Measurements from ENCODE around the gene KHDRBS1. TPM values are rescaled to one million over a fixed set of nuclear protein-coding genes. Genes with fewer than 3 reads are reported as not detected.

KHDRBS1 gene
- total and polyA plus RNA-seq, 2 of the 13 experiments (the other 11 are each of a cell fraction or from before 2014, with no cell fraction given), result 25.1 to 39.0 TPM

- TF ChIP-seq TOE1 (CRISPR knock-in tag; IDR thresholded peaks at IDR 0.05), result no peak
- TF ChIP-seq, protein P1, sequence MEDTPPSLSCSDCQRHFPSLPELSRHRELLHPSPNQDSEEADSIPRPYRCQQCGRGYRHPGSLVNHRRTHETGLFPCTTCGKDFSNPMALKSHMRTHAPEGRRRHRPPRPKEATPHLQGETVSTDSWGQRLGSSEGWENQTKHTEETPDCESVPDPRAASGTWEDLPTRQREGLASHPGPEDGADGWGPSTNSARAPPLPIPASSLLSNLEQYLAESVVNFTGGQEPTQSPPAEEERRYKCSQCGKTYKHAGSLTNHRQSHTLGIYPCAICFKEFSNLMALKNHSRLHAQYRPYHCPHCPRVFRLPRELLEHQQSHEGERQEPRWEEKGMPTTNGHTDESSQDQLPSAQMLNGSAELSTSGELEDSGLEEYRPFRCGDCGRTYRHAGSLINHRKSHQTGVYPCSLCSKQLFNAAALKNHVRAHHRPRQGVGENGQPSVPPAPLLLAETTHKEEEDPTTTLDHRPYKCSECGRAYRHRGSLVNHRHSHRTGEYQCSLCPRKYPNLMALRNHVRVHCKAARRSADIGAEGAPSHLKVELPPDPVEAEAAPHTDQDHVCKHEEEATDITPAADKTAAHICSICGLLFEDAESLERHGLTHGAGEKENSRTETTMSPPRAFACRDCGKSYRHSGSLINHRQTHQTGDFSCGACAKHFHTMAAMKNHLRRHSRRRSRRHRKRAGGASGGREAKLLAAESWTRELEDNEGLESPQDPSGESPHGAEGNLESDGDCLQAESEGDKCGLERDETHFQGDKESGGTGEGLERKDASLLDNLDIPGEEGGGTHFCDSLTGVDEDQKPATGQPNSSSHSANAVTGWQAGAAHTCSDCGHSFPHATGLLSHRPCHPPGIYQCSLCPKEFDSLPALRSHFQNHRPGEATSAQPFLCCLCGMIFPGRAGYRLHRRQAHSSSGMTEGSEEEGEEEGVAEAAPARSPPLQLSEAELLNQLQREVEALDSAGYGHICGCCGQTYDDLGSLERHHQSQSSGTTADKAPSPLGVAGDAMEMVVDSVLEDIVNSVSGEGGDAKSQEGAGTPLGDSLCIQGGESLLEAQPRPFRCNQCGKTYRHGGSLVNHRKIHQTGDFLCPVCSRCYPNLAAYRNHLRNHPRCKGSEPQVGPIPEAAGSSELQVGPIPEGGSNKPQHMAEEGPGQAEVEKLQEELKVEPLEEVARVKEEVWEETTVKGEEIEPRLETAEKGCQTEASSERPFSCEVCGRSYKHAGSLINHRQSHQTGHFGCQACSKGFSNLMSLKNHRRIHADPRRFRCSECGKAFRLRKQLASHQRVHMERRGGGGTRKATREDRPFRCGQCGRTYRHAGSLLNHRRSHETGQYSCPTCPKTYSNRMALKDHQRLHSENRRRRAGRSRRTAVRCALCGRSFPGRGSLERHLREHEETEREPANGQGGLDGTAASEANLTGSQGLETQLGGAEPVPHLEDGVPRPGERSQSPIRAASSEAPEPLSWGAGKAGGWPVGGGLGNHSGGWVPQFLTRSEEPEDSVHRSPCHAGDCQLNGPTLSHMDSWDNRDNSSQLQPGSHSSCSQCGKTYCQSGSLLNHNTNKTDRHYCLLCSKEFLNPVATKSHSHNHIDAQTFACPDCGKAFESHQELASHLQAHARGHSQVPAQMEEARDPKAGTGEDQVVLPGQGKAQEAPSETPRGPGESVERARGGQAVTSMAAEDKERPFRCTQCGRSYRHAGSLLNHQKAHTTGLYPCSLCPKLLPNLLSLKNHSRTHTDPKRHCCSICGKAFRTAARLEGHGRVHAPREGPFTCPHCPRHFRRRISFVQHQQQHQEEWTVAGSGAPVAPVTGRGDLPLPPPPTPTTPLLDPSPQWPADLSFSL (CRISPR knock-in tag; IDR thresholded peaks at IDR 0.05), result no peak
- peak; percentile 90 for TF ChIP-seq ZNF891 (CRISPR knock-in tag; IDR thresholded peaks at IDR 0.05)
- no peak for TF ChIP-seq PLRG1 (conservative IDR thresholded peaks at IDR 0.05)
- TF ChIP-seq ZNF253 (CRISPR knock-in tag; IDR thresholded peaks at IDR 0.05; ENCODE audit: borderline replicate concordance), result peak; percentile 78; the same call in 1 of the 2 replicates
- TF ChIP-seq, protein P2, sequence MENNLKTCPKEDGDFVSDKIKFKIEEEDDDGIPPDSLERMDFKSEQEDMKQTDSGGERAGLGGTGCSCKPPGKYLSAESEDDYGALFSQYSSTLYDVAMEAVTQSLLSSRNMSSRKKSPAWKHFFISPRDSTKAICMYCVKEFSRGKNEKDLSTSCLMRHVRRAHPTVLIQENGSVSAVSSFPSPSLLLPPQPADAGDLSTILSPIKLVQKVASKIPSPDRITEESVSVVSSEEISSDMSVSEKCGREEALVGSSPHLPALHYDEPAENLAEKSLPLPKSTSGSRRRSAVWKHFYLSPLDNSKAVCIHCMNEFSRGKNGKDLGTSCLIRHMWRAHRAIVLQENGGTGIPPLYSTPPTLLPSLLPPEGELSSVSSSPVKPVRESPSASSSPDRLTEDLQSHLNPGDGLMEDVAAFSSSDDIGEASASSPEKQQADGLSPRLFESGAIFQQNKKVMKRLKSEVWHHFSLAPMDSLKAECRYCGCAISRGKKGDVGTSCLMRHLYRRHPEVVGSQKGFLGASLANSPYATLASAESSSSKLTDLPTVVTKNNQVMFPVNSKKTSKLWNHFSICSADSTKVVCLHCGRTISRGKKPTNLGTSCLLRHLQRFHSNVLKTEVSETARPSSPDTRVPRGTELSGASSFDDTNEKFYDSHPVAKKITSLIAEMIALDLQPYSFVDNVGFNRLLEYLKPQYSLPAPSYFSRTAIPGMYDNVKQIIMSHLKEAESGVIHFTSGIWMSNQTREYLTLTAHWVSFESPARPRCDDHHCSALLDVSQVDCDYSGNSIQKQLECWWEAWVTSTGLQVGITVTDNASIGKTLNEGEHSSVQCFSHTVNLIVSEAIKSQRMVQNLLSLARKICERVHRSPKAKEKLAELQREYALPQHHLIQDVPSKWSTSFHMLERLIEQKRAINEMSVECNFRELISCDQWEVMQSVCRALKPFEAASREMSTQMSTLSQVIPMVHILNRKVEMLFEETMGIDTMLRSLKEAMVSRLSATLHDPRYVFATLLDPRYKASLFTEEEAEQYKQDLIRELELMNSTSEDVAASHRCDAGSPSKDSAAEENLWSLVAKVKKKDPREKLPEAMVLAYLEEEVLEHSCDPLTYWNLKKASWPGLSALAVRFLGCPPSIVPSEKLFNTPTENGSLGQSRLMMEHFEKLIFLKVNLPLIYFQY (CRISPR knock-in tag; IDR thresholded peaks at IDR 0.05; ENCODE audit: borderline replicate concordance), result no peak
- TF ChIP-seq ZNF770 (CRISPR knock-in tag; IDR thresholded peaks at IDR 0.05), result no peak
- TF ChIP-seq, protein P3, sequence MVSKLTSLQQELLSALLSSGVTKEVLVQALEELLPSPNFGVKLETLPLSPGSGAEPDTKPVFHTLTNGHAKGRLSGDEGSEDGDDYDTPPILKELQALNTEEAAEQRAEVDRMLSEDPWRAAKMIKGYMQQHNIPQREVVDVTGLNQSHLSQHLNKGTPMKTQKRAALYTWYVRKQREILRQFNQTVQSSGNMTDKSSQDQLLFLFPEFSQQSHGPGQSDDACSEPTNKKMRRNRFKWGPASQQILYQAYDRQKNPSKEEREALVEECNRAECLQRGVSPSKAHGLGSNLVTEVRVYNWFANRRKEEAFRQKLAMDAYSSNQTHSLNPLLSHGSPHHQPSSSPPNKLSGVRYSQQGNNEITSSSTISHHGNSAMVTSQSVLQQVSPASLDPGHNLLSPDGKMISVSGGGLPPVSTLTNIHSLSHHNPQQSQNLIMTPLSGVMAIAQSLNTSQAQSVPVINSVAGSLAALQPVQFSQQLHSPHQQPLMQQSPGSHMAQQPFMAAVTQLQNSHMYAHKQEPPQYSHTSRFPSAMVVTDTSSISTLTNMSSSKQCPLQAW (CRISPR knock-in tag; IDR thresholded peaks at IDR 0.05), result peak; percentile 74
- TF ChIP-seq ATF1 (CRISPR knock-in tag; IDR thresholded peaks at IDR 0.05), result no peak
- TF ChIP-seq ZNF788 (CRISPR knock-in tag; IDR thresholded peaks at IDR 0.05; ENCODE audit: borderline replicate concordance), result peak; percentile 55; the same call in 1 of the 2 replicates
- TF ChIP-seq TEAD2 (CRISPR knock-in tag; IDR thresholded peaks at IDR 0.05), result no peak
- TF ChIP-seq MAZ (IDR thresholded peaks at IDR 0.05; ENCODE audit: borderline replicate concordance, low read depth, low read length), result 0 out of 2 replicates have a peak, but pooled peaks have one; percentile 44
- TF ChIP-seq MAZ (CRISPR knock-in tag; IDR thresholded peaks at IDR 0.05; ENCODE audit: low read depth), result peak; percentile 77
Measured at GRCh38 chr1:32013386-32014198, at the start of gene KHDRBS1 (continued).
